Stimulated activated CD4-positive, alpha-beta T cell treated with anti-CD3 and anti-CD28 coated beads, Interleukin-4, amount 100 ng/mL, for 4 hours (primary cell): Measurements from ENCODE around the gene TMEM179.
A peak's percentile ranks its signal among the peaks of the same experiment; 100 is the strongest.

Experiments
- DNase-seq, 2 experiments: peaks; one replicate each; pipeline ENCODE4 v3.0.0-alpha.2; 2020

TMEM179 gene

GRCh38 chr14:104567141-104567956 lies 37.2 kb downstream of the TMEM179 start:
- no peak for DNase-seq

GRCh38 chr14:104564744-104565679 lies 39.6 kb downstream of the TMEM179 start:
- no peak for DNase-seq

DNA sequence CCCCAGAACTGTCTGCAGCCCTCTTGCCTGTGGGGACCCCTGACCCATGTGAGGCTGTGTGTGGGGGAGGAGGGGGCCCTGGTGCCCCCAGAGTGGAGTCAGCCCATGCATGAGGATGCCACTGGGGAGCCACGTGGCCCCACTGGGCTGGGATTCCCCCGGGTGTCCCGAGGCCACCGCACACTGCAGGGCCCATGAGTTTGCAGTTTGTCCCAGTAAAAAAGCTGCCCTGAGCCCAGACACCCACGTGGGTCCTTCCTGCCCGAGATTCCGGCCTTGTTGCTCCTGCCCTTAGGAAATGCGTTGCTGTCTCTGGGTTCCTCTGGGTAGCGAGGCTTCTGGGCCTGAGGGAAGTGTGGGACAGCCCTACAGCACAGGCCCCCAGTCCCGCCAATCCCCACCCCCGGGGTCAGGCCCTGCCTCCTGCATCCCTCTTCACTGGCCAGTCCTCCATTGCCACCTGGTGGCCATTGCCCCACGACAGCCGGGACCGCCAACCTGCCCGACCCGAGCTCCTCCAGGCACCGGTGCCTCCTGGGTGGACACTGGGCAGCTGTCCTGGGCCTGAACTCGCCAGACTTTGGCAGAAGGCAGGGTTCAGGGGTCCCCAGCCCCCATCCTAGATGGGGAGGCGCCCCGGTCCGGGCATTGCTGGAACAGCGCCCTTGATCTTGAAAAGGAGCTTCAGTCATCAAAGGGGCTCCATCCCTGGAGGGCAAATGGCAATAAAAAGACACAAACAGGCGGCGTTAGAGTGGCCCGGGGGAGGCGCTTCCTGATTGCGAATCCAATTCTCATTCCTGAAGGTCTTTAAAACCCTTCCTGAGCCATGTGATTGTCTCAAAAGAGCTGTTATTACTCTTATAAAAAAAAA lies 40.6 kb downstream of the TMEM179 start:
- peak; percentile 49 to 62 for DNase-seq

DNA sequence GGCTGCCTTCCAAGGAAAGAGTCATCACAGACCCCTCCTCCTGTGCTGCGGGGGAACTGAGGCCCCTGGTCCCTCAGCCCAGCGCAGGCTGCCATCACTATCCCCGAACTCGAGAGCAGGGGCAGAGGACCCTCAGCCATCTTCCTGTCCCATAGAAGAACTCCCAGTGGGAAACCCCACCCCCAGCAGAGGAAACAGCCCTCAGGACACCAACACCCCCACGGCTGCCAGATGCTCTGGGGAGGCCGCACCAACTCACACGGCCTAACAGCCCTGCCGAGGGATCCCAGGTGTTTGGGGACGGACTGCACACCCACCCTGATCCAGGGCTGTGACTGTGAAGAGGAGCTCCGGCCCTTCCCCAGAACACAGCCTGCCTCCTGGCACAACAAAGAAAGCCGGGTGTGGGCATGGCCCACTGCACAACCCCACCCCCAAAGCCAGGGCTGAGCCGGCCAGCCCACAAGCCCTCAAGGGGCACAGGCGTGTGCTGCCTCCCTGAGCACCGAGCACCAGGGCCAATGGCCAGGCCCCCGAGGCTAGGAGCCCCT lies 41.3 kb downstream of the TMEM179 start:
- no peak for DNase-seq

DNA sequence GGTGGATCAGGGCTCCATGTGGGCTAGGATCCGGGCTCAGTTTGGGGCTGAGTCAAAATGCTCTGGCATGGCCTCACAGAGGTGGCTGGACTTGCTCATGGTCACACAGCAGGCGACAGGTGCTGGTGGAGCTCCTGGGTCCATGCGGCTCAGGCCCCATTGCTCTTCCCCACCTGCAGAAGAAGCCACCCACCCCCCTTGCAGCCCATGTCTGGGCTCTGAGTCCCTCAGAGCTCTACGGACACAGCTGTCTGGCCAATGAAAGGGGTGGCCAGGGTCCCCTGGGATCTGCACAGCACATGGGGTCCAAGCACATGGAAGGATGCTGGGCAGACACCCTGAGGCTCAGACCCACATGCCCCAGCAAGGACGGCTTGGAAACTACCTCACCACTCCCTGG lies 42.0 kb downstream of the TMEM179 start:
- no peak for DNase-seq

- DNase-seq = no peak
Measured at GRCh38 chr14:104561632-104562495, 42.7 kb downstream of the TMEM179 start.

DNA sequence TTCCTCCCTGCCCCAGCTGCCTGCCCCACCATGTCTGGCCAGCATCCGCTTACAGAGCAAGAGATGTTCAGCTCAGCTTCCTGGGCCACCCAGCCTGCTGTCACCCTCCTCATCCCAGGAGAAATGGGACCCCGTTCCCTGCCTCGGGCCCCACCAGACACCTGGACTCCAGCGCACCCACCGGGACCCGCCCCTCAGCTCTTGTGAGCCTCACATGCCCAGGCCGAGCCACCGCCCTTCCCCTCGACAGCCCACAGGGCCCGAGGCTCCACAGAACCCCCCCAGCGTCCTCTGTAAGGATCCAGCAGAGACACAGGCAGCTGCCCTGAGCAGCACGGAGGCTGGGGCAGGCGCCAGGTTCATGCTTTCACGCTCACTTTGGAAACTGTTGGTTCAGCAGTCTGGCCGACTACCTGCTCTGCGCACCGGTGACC lies 43.4 kb downstream of the TMEM179 start:
- DNase-seq = no peak

DNA sequence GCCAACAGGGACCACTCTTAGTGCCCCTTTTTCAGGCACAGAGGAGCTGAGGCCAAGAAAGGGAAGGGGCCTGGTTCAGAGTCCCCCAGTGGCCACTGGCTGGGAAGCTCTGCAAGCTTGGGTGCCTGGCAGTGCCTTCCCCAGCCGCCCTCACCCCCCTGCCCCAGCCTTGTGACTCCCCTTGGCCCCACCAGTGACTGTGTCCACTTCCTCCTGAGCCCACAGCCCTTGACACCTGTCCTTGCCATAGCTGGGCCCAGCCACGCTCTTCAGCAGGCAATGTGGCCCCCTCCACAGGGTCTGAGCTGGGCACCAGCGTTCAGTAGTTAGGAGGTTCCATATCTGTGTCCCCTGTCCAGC lies 44.0 kb downstream of the TMEM179 start:
- DNase-seq = no peak

GRCh38 chr14:104559804-104560585 lies 44.6 kb downstream of the TMEM179 start:
- no peak for DNase-seq

DNA sequence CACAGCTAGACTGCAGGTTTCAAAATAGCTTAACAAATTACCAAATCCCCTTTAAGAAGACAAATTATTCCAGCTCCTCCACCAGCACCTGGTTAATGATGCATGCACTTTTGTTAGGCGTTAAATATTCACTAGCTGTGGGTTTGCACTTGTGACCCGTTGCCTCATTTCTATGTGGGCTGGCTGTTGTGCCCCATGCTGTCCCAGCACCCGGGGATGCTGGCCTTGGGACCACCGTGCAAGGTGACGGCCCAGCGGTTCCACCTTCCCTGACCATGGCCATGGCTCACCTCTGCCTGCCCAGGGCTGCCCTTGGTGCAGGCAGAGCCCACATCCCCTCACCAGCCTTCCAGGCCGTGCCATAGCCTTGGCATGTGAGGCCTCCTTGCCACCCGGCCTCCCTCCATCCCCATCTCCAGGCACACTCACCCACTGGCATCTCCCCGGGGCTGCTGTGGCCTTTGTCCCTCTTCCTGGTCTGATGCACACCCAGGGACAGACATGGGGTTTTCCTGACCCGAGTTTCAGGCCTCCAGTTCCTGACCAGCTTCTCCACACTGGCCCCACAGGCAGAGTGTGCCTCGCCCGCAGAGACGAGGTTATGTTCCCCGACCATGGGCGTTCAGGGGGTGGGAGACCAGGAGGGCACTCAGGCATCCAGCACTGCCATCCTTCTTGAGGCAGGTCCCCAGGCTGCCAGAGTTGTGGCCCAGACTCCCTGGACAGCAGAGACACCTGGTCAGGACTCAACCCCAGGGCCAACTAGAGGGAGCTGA lies 45.4 kb downstream of the TMEM179 start:
- no peak for DNase-seq

- DNase-seq = no peak
Measured at GRCh38 chr14:104558231-104559027, 46.1 kb downstream of the TMEM179 start.

GRCh38 chr14:104557766-104558165 lies 46.8 kb downstream of the TMEM179 start:
- DNase-seq = no peak

DNA sequence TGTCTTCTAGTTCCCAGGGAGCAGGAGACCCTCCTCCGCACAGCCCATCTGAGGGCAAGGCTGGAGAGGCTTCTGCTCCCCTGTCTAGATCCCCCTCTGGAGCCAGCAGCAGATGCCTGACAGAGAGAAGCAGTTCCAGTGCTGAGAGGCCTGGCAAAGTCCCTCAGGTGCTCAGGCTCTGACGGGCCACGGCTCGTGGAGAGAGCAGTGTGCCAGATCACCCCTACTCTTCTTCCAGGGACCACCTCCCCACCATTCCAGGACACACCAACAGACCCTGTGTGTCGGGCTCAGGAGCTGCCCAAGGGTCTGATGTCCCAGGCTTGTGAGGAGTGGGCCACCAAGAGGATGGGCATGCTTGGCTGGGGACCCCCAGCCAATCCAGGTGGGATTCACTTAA lies 47.5 kb downstream of the TMEM179 start:
- DNase-seq = no peak

- no peak for DNase-seq
Measured at GRCh38 chr14:104556256-104557021, 48.1 kb downstream of the TMEM179 start.

- DNase-seq = no peak
Measured at GRCh38 chr14:104555430-104556255, 48.9 kb downstream of the TMEM179 start.

- DNase-seq = no peak
Measured at GRCh38 chr14:104554608-104555429, 49.8 kb downstream of the TMEM179 start.
